OCI-LY7 (cell line): ENCODE measurements around the gene ERGIC1. TPM values are rescaled to one million over a fixed set of nuclear protein-coding genes. Genes with fewer than 3 reads are reported as not detected.
"Not testable (repeated sequence)": the region's sequence is repeated elsewhere in the genome, so short reads cannot be mapped to it uniquely, and the experiment has no call there.

Experiments
- BruUV-seq: library from RNA; stranded (reverse); fragments of 400-500 nt; replicated peaks from 2 replicates; lab custom pipeline; 2021; lab: Mats Ljungman, UMichigan
- CTCF ChIA-PET: fragments of 300-600 bp; sonication (Branson Sonifier 250); formaldehyde crosslinking; loops from one replicate; lab custom pipeline; 2022; ENCODE audit warnings: antibody characterized with exemption; ENCODE audit not compliant: unreplicated experiment; lab: Charles Lee
- POLR2A ChIA-PET: fragments of 300-600 bp; sonication (Branson Sonifier 250); formaldehyde crosslinking; loops from one replicate; lab custom pipeline; 2022; ENCODE audit warnings: antibody characterized with exemption; lab: Charles Lee
- DNase-seq: peaks from one replicate; pipeline ENCODE4 v3.0.0-alpha.2; 2015; ENCODE audit warnings: low spot score
- H2AFZ ChIP-seq: fragments of 200-600 bp; sonication (generic), shearing (Covaris generic); 2 replicates; pipeline ENCODE4 v1.6.1; 2014; ENCODE audit warnings: mild to moderate bottlenecking, antibody characterized with exemption, low read length, moderate library complexity
- H3K27ac ChIP-seq: fragments of 200-600 bp; sonication (generic); 2 replicates; pipeline ENCODE4 v1.5.1; 2014; ENCODE audit warnings: mixed run types, low read depth, mild to moderate bottlenecking, moderate library complexity, low read length, inconsistent platforms; ENCODE audit not compliant: poor library complexity, severe bottlenecking
- H3K36me3 ChIP-seq: fragments of 200-600 bp; sonication (generic); 2 replicates; pipeline ENCODE4 v1.6.1; 2014; ENCODE audit warnings: mild to moderate bottlenecking, antibody characterized with exemption, low read length, moderate library complexity, mixed read lengths; ENCODE audit not compliant: insufficient read depth
- H3K4me1 ChIP-seq: fragments of 200-600 bp; sonication (generic); 2 replicates; pipeline ENCODE4 v1.5.1; 2014; ENCODE audit warnings: mild to moderate bottlenecking, low read length; ENCODE audit not compliant: insufficient read depth, poor library complexity, severe bottlenecking
- H3K4me2 ChIP-seq: fragments of 200-600 bp; sonication (generic); 2 replicates; pipeline ENCODE4 v1.6.1; 2014; ENCODE audit warnings: mild to moderate bottlenecking, low read length
- H3K4me3 ChIP-seq: fragments of 200-600 bp; sonication (generic); 2 replicates; pipeline ENCODE4 v1.5.1; 2014; ENCODE audit warnings: mild to moderate bottlenecking, low read depth, low read length; ENCODE audit not compliant: poor library complexity, severe bottlenecking
- H3K79me2 ChIP-seq: fragments of 200-600 bp; sonication (generic); 2 replicates; pipeline ENCODE4 v1.6.1; 2016; ENCODE audit warnings: low read depth, mild to moderate bottlenecking, low read length, moderate library complexity, mixed read lengths; ENCODE audit not compliant: insufficient read depth
- H3K9me2 ChIP-seq: fragments of 200-600 bp; sonication (generic); 2 replicates; pipeline ENCODE4 v1.6.1; 2016; ENCODE audit warnings: mild to moderate bottlenecking, low read length, mixed read lengths; ENCODE audit not compliant: insufficient read depth
- H3K9me3 ChIP-seq: fragments of 200-600 bp; sonication (generic); 2 replicates; pipeline ENCODE4 v1.6.1; 2014; ENCODE audit warnings: mild to moderate bottlenecking, mixed run types, low read length, mixed read lengths
- H4K20me1 ChIP-seq: fragments of 200-600 bp; sonication (generic); 2 replicates; pipeline ENCODE4 v1.6.1; 2014; ENCODE audit warnings: mild to moderate bottlenecking, antibody characterized with exemption, low read length, moderate library complexity, mixed read lengths; ENCODE audit not compliant: insufficient read depth
- CTCF ChIP-seq: fragments of 200-600 bp; sonication (generic); conservative IDR thresholded peaks from 2 replicates; pipeline ENCODE4 v1.5.1; 2014; ENCODE audit warnings: mild to moderate bottlenecking, antibody characterized with exemption, low read length, moderate library complexity, mixed read lengths
- EZH2phosphoT487 ChIP-seq: fragments of 200-600 bp; sonication (generic); IDR thresholded peaks from 2 replicates; pipeline ENCODE4 v1.6.1; 2018; ENCODE audit warnings: low read depth, borderline replicate concordance, mild to moderate bottlenecking, mixed run types, antibody characterized with exemption, low read length, moderate library complexity, mixed read lengths
- intact Hi-C: fragments of 100-400 bp; cut with micrococcal nuclease; formaldehyde crosslinking; loops from one replicate; pipeline ENCODE4 v1.10.0; 2022; ENCODE audit not compliant: unreplicated experiment
- total RNA-seq, 2 experiments: library from RNA; depleted of rRNA in 1 of 2; stranded (reverse); fragments of >200 nt in 1 of 2; shearing (Covaris generic) in 1 of 2; gene quantifications; 2 replicates each; pipeline ENCODE4 v1.2.3, GENCODE V29; 2014 to 2022

The ERGIC1 gene
- total RNA-seq, 2 experiments from 2014 or later: 125 to 178 TPM

GRCh38 chr5:172850454-172850797 lies 16.4 kb downstream of the ERGIC1 start:
- H3K9me3 ChIP-seq: no peaks in the 10 kb centered on the region
- peaks cover 13% of the 10 kb centered on the region for H4K20me1 ChIP-seq
- TF ChIP-seq CTCF (no peak), EZH2phosphoT487 (no peak)
- no peak overlapping the region for H3K4me3 ChIP-seq
- ChIA-PET POLR2A (interaction anchor here (0.6 to 2.5 kb wide), 2 partner anchors 13 to 14 kb away, joined by 3 to 11 read pairs; no protein-coding TSS in a partner anchor), CTCF (interaction anchor here (1.4 kb wide), 1 partner anchor 79 kb away, joined by 4 read pairs; the partner anchor contains the start of gene DUSP1)
- intact Hi-C loops: loop anchor here (5.0 kb wide), 1 partner anchor 133 kb away; no protein-coding TSS in a partner anchor
- no peak overlapping the region for H3K27ac ChIP-seq
- no TSS peak for BruUV-seq
- H3K4me2 ChIP-seq: no peak overlapping the region
- no peaks in the 10 kb centered on the region for H3K9me2 ChIP-seq
- peaks cover 76% of the 10 kb centered on the region; the same call in 1 of the 2 replicates for H3K79me2 ChIP-seq
- peaks cover 34% of the 10 kb centered on the region for H3K4me1 ChIP-seq
- H2AFZ ChIP-seq: no peak overlapping the region
- H3K36me3 ChIP-seq: peaks cover 22% of the 10 kb centered on the region; the same call in 1 of the 2 replicates
- DNase-seq: no peak

GRCh38 chr5:172851254-172851653 lies 17.2 kb downstream of the ERGIC1 start:
- POLR2A ChIA-PET: interaction anchor here (0.5 to 1.7 kb wide), 3 partner anchors 12 to 963 kb away, joined by 3 to 4 read pairs (median 3); no protein-coding TSS in a partner anchor
- BruUV-seq, CTCF ChIA-PET, H3K4me2 ChIP-seq, DNase-seq, H3K9me3 ChIP-seq, H3K9me2 ChIP-seq, H2AFZ ChIP-seq, H3K27ac ChIP-seq, H3K4me3 ChIP-seq: not testable (repeated sequence)
- Histone ChIP-seq H3K36me3 (peaks cover 16% of the 10 kb centered on the region; the same call in 1 of the 2 replicates), H3K4me1 (peaks cover 34% of the 10 kb centered on the region), H3K79me2 (peaks cover 68% of the 10 kb centered on the region; the same call in 1 of the 2 replicates), H4K20me1 (peaks cover 13% of the 10 kb centered on the region)
- intact Hi-C loops: loop anchor here (5.0 kb wide), 1 partner anchor 134 kb away; no protein-coding TSS in a partner anchor

- H3K79me2 ChIP-seq: peaks cover 53% of the 10 kb centered on the region; the same call in 1 of the 2 replicates
Observed at GRCh38 chr5:172852490-172853354, 18.7 kb downstream of the ERGIC1 start.

More at GRCh38 chr5:172852490-172853354, 18.7 kb downstream of the ERGIC1 start:
- Histone ChIP-seq H3K27ac (peak overlapping the region; percentile 9), H3K4me2 (no peak overlapping the region), H4K20me1 (peaks cover 13% of the 10 kb centered on the region), H3K4me3 (no peak overlapping the region), H3K36me3 (peaks cover 7% of the 10 kb centered on the region; the same call in 1 of the 2 replicates), H3K9me3 (no peaks in the 10 kb centered on the region), H3K9me2 (no peaks in the 10 kb centered on the region), H2AFZ (no peak overlapping the region), H3K4me1 (peaks cover 34% of the 10 kb centered on the region)
- TF ChIP-seq CTCF (no peak), EZH2phosphoT487 (no peak)
- ChIA-PET CTCF (no interaction called here), POLR2A (interaction anchor here (0.5 to 1.7 kb wide), 3 partner anchors 13 to 76 kb away, joined by 3 to 4 read pairs (median 3); no protein-coding TSS in a partner anchor)
- BruUV-seq: no TSS peak
- intact Hi-C loops: loop anchor here (5.0 kb wide), 1 partner anchor 135 kb away; no protein-coding TSS in a partner anchor
- DNase-seq: no peak
